Measurements from ENCODE around the gene DALRD3. TPM values are rescaled to one million over a fixed set of nuclear protein-coding genes. Genes with fewer than 3 reads are reported as not detected.

The DALRD3 gene
- total RNA-seq, 2 donors from 2014 or later: 24.8 to 29.8 TPM

GRCh38 chr3:49027634-49028033 is 9.3 kb upstream of the DALRD3 start:
- ATAC-seq (replicated peaks in 1 of 2) (no peak), DNase-seq (no peak)
- no peaks in the 10 kb centered on the region for H3K9me3 Mint-ChIP-seq
- H3K36me3 Mint-ChIP-seq (ENCODE audit: insufficient read depth in 2 of 2): peaks cover 9 to 44% of the 10 kb centered on the region in 2 donors
- H3K27me3 Mint-ChIP-seq (ENCODE audit: low read depth): no peaks in the 10 kb centered on the region
- H3K4me1 Mint-ChIP-seq (ENCODE audit: low read depth): peaks cover 78% of the 10 kb centered on the region
- peak overlapping the region; percentile 95 for H3K27ac Mint-ChIP-seq
- peak overlapping the region; percentile 95 to 96 for H3K4me3 Mint-ChIP-seq

DNA sequence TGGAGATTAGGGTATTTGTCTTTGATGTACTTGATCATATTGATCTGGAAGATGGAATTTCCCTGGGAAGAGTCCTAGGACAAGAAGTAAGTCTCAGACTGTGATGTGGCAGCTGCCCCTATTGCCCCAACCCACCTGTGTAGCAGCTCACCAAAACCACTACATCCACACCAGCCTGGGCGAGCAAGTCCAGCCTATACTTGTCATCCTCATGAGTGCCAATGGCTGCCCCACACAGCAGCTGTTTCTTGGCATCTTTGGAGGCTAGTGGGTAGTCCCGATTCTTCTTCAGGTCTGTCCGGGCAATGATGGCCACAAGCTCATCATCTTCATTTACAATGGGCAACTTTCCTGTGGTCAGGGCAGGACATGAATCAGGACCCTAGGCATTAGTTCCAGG is 8.2 kb upstream of the DALRD3 start:
- no peak for DNase-seq
- H3K27ac Mint-ChIP-seq: peak overlapping the region; percentile 40
- no peak overlapping the region for H3K4me3 Mint-ChIP-seq
- H3K9me3 Mint-ChIP-seq: no peaks in the 10 kb centered on the region
- no peak for ATAC-seq (replicated peaks in 1 of 2)
- H3K36me3 Mint-ChIP-seq (ENCODE audit: insufficient read depth in 2 of 2): peaks cover 10 to 39% of the 10 kb centered on the region in 2 donors
- H3K27me3 Mint-ChIP-seq (ENCODE audit: low read depth): no peaks in the 10 kb centered on the region
- H3K4me1 Mint-ChIP-seq (ENCODE audit: low read depth): peaks cover 82% of the 10 kb centered on the region

GRCh38 chr3:49025793-49026520 is 7.6 kb upstream of the DALRD3 start:
- Mint-ChIP-seq H3K9me3 (no peaks in the 10 kb centered on the region), H3K4me3 (peak overlapping the region; percentile 17 to 37), H3K36me3 (ENCODE audit: insufficient read depth in 2 of 2) (peaks cover 13 to 39% of the 10 kb centered on the region in 2 donors), H3K27me3 (ENCODE audit: low read depth) (no peaks in the 10 kb centered on the region), H3K4me1 (ENCODE audit: low read depth) (peaks cover 85% of the 10 kb centered on the region), H3K27ac (peak overlapping the region; percentile 56)
- ATAC-seq (replicated peaks in 1 of 2): no peak
- no peak for DNase-seq

GRCh38 chr3:49025005-49025792 is 6.8 kb upstream of the DALRD3 start:
- Mint-ChIP-seq H3K27me3 (ENCODE audit: low read depth) (no peaks in the 10 kb centered on the region), H3K9me3 (no peaks in the 10 kb centered on the region), H3K4me1 (ENCODE audit: low read depth) (peaks cover 78% of the 10 kb centered on the region), H3K36me3 (ENCODE audit: insufficient read depth in 2 of 2) (peaks cover 13 to 39% of the 10 kb centered on the region in 2 donors), H3K4me3 (peak overlapping the region; percentile 17 to 37), H3K27ac (peak overlapping the region; percentile 85)
- no peak for DNase-seq
- no peak for ATAC-seq (replicated peaks in 1 of 2)

GRCh38 chr3:49024449-49024848 is 6.1 kb upstream of the DALRD3 start:
- Mint-ChIP-seq H3K27me3 (ENCODE audit: low read depth) (no peaks in the 10 kb centered on the region), H3K27ac (peak overlapping the region; percentile 85), H3K4me3 (peak overlapping the region in 1 of 2 donors; percentile 5), H3K9me3 (no peaks in the 10 kb centered on the region), H3K4me1 (ENCODE audit: low read depth) (peaks cover 78% of the 10 kb centered on the region), H3K36me3 (ENCODE audit: insufficient read depth in 2 of 2) (peaks cover 13 to 39% of the 10 kb centered on the region in 2 donors)
- ATAC-seq (replicated peaks in 1 of 2) (no peak), DNase-seq (no peak)

DNA sequence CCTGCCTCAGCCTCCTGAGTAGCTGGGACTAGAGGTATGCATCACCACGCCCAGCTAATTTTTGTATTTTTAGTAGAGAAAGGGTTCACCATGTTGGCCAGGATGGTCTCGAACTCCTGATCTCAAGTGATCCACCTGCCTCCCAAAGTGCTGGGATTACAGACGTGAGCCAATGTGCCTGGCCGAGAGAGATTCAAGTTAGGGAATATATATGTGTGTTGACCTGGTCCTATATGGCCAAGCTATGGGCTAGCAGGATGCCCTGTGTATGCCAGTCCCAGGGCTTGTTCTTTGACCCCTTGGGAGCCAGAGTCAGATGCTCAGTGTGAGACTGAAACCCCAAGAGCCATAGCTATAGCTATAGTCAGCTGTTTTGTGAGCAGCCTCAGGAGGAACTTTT is 5.4 kb upstream of the DALRD3 start:
- peaks cover 13 to 36% of the 10 kb centered on the region in 2 donors for H3K36me3 Mint-ChIP-seq (ENCODE audit: insufficient read depth in 2 of 2)
- ATAC-seq (replicated peaks in 1 of 2) (no peak), DNase-seq (no peak)
- peak overlapping the region; percentile 92 for H3K27ac Mint-ChIP-seq
- peak overlapping the region; percentile 91 to 94 for H3K4me3 Mint-ChIP-seq
- H3K9me3 Mint-ChIP-seq: no peaks in the 10 kb centered on the region
- H3K27me3 Mint-ChIP-seq (ENCODE audit: low read depth): no peaks in the 10 kb centered on the region
- peaks cover 78% of the 10 kb centered on the region for H3K4me1 Mint-ChIP-seq (ENCODE audit: low read depth)

DNA sequence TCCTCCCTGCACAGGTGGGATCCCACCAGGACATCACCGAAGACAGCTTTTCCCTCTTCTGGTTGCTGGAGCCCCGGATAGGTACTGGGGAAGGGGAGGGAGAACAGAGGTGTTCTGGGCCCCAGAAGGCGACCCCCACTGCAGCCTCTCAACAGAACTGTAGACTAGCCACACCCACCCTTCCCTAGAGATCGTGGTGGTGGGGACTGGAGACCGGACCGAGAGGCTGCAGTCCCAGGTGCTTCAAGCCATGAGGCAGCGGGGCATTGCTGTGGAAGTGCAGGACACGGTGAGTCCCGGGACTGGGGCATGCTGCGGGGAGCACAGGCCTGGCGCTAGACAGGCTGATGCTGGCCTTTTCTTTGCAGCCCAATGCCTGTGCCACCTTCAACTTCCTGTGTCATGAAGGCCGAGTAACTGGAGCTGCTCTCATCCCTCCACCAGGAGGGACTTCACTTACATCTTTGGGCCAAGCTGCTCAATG is 4.3 kb upstream of the DALRD3 start:
- no peaks in the 10 kb centered on the region for H3K27me3 Mint-ChIP-seq (ENCODE audit: low read depth)
- DNase-seq (no peak), ATAC-seq (replicated peaks in 1 of 2) (no peak)
- peak overlapping the region; percentile 91 to 94 for H3K4me3 Mint-ChIP-seq
- H3K4me1 Mint-ChIP-seq (ENCODE audit: low read depth): peaks cover 71% of the 10 kb centered on the region
- H3K9me3 Mint-ChIP-seq: no peaks in the 10 kb centered on the region
- H3K27ac Mint-ChIP-seq: peak overlapping the region; percentile 92
- peaks cover 10 to 31% of the 10 kb centered on the region in 2 donors for H3K36me3 Mint-ChIP-seq (ENCODE audit: insufficient read depth in 2 of 2)

DNA sequence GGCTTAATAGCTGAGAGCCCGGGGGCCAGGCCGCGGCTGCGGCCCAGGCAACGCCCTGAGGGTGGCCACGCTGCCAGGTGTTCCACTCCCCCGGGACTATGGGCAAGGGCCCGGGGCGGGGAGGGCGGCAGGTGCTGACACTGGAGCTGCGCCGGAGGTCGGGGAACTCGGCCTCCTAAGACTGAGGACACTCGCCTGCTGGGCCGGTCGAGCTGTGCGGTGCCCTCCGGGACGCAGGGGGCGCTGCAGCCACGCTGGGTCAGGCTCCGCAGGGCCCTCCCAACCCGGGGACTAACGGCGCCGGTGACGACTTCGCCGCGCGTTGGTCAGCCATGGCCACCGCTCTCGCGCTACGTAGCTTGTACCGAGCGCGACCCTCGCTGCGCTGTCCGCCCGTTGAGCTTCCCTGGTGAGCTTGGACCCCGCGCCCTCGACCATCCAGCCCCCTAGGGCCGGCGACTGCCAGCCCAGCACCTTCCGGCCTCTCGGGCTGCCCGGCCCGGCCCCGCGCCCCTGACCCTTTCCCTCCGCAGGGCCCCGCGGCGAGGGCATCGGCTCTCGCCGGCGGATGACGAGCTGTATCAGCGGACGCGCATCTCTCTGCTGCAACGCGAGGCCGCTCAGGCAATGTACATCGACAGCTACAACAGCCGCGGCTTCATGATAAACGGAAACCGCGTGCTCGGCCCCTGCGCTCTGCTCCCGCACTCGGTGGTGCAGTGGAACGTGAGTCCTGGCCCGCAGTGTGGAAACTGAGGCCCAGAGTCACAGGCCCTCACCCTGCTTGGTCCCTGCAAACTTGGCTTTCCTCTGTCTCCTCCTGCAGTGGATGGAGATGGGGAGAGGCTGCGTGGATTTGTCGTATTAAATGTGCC is 3.7 kb upstream of the DALRD3 start, which contains the start of gene NDUFAF3:
Gene NDUFAF3, plus strand, starts transcription at position 309 of the 875 bp plus-strand sequence. Its CDS starts 24 bp downstream, at position 333.
- DNase-seq (peak; percentile 96 to 97), ATAC-seq (replicated peaks in 1 of 2) (peak; percentile 76 to 78)
- Mint-ChIP-seq H3K27me3 (ENCODE audit: low read depth) (no peaks in the 10 kb centered on the region), H3K4me1 (ENCODE audit: low read depth) (peaks cover 71% of the 10 kb centered on the region), H3K27ac (peak within 1 kb of the TSS; percentile 94), H3K4me3 (peak within 1 kb of the TSS; percentile 91 to 94), H3K36me3 (ENCODE audit: insufficient read depth in 2 of 2) (peaks cover 10 to 26% of the 10 kb centered on the region in 2 donors), H3K9me3 (no peaks in the 10 kb centered on the region)

GRCh38 chr3:49021213-49021812 is 2.9 kb upstream of the DALRD3 start:
- Mint-ChIP-seq H3K27ac (peak overlapping the region; percentile 94), H3K36me3 (ENCODE audit: insufficient read depth in 2 of 2) (peaks cover 10 to 21% of the 10 kb centered on the region in 2 donors), H3K4me1 (ENCODE audit: low read depth) (peaks cover 65% of the 10 kb centered on the region), H3K4me3 (peak overlapping the region; percentile 91 to 94), H3K27me3 (ENCODE audit: low read depth) (no peaks in the 10 kb centered on the region), H3K9me3 (no peaks in the 10 kb centered on the region)
- DNase-seq: peak; percentile 100
- ATAC-seq (replicated peaks in 1 of 2): peak; percentile 70 to 74

- peaks cover 10 to 18% of the 10 kb centered on the region in 2 donors for H3K36me3 Mint-ChIP-seq (ENCODE audit: insufficient read depth in 2 of 2)
These were observed 2.2 kb upstream of the DALRD3 start for GRCh38 chr3:49020330-49021212.

GRCh38 chr3:49019941-49020329 is 1.6 kb upstream of the DALRD3 start:
- peak overlapping the region; percentile 91 to 94 for H3K4me3 Mint-ChIP-seq
- ATAC-seq (replicated peaks in 1 of 2) (no peak), DNase-seq (no peak)
- H3K27ac Mint-ChIP-seq: peak overlapping the region; percentile 94
- H3K27me3 Mint-ChIP-seq (ENCODE audit: low read depth): no peaks in the 10 kb centered on the region
- H3K9me3 Mint-ChIP-seq: no peaks in the 10 kb centered on the region
- H3K4me1 Mint-ChIP-seq (ENCODE audit: low read depth): peaks cover 59% of the 10 kb centered on the region
- peaks cover 8 to 19% of the 10 kb centered on the region in 2 donors for H3K36me3 Mint-ChIP-seq (ENCODE audit: insufficient read depth in 2 of 2)

More at GRCh38 chr3:49020330-49021212, 2.2 kb upstream of the DALRD3 start:
- DNase-seq: peak; percentile 45 to 60
- Mint-ChIP-seq H3K27ac (peak overlapping the region; percentile 94), H3K4me1 (ENCODE audit: low read depth) (peaks cover 57% of the 10 kb centered on the region), H3K4me3 (peak overlapping the region; percentile 91 to 94), H3K9me3 (no peaks in the 10 kb centered on the region), H3K27me3 (ENCODE audit: low read depth) (no peaks in the 10 kb centered on the region)
- ATAC-seq (replicated peaks in 1 of 2): peak in 1 of 2 donors; percentile 1
